ENCODE data around the gene GNG11. TPM values are rescaled to one million over a fixed set of nuclear protein-coding genes. Genes with fewer than 3 reads are reported as not detected.

GNG11 gene
- total and polyA plus RNA-seq, 2 experiments from 2014 or later, result 1.6 to 6.3 TPM

DNA sequence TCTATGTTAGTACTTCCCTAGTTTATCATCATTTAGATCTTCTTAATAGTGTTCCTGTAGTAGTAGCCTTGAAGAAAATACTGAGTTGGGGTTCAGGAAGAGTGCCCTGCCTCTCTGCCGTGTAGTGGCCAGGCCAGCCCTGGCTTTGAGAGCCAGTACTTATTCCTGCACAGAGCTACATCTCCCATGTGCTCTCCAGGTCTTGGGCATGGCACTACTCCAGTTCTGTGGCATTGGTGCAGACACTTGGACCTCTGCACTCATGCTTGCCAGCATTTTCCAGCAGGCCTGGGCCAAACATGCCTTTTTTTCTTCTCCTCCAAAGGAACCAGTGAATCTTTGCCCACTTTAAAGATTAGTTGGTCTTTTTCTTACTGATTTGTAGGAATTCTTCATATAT, 5.3 kb downstream of the GNG11 start (continued):
- TF ChIP-seq, protein P1, sequence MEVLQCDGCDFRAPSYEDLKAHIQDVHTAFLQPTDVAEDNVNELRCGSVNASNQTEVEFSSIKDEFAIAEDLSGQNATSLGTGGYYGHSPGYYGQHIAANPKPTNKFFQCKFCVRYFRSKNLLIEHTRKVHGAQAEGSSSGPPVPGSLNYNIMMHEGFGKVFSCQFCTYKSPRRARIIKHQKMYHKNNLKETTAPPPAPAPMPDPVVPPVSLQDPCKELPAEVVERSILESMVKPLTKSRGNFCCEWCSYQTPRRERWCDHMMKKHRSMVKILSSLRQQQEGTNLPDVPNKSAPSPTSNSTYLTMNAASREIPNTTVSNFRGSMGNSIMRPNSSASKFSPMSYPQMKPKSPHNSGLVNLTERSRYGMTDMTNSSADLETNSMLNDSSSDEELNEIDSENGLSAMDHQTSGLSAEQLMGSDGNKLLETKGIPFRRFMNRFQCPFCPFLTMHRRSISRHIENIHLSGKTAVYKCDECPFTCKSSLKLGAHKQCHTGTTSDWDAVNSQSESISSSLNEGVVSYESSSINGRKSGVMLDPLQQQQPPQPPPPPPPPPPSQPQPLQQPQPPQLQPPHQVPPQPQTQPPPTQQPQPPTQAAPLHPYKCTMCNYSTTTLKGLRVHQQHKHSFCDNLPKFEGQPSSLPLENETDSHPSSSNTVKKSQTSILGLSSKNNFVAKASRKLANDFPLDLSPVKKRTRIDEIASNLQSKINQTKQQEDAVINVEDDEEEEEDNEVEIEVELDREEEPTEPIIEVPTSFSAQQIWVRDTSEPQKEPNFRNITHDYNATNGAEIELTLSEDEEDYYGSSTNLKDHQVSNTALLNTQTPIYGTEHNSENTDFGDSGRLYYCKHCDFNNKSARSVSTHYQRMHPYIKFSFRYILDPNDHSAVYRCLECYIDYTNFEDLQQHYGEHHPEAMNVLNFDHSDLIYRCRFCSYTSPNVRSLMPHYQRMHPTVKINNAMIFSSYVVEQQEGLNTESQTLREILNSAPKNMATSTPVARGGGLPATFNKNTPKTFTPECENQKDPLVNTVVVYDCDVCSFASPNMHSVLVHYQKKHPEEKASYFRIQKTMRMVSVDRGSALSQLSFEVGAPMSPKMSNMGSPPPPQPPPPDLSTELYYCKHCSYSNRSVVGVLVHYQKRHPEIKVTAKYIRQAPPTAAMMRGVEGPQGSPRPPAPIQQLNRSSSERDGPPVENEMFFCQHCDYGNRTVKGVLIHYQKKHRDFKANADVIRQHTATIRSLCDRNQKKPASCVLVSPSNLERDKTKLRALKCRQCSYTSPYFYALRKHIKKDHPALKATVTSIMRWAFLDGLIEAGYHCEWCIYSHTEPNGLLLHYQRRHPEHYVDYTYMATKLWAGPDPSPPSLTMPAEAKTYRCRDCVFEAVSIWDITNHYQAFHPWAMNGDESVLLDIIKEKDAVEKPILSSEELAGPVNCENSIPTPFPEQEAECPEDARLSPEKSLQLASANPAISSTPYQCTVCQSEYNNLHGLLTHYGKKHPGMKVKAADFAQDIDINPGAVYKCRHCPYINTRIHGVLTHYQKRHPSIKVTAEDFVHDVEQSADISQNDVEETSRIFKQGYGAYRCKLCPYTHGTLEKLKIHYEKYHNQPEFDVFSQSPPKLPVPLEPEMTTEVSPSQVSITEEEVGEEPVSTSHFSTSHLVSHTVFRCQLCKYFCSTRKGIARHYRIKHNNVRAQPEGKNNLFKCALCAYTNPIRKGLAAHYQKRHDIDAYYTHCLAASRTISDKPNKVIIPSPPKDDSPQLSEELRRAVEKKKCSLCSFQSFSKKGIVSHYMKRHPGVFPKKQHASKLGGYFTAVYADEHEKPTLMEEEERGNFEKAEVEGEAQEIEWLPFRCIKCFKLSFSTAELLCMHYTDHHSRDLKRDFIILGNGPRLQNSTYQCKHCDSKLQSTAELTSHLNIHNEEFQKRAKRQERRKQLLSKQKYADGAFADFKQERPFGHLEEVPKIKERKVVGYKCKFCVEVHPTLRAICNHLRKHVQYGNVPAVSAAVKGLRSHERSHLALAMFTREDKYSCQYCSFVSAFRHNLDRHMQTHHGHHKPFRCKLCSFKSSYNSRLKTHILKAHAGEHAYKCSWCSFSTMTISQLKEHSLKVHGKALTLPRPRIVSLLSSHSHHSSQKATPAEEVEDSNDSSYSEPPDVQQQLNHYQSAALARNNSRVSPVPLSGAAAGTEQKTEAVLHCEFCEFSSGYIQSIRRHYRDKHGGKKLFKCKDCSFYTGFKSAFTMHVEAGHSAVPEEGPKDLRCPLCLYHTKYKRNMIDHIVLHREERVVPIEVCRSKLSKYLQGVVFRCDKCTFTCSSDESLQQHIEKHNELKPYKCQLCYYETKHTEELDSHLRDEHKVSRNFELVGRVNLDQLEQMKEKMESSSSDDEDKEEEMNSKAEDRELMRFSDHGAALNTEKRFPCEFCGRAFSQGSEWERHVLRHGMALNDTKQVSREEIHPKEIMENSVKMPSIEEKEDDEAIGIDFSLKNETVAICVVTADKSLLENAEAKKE (CRISPR knock-in tag; IDR thresholded peaks at IDR 0.05), result no peak
- TF ChIP-seq EZH2 (IDR thresholded peaks at IDR 0.05; ENCODE audit: low read depth, unreplicated experiment) (no peak), NANOG (IDR thresholded peaks at IDR 0.05; ENCODE audit: borderline replicate concordance) (no peak), ZNF114 (CRISPR knock-in tag; IDR thresholded peaks at IDR 0.05) (no peak), STAT1 (IDR thresholded peaks at IDR 0.05; ENCODE audit: unreplicated experiment) (no peak)
- TF ChIP-seq, protein P2, sequence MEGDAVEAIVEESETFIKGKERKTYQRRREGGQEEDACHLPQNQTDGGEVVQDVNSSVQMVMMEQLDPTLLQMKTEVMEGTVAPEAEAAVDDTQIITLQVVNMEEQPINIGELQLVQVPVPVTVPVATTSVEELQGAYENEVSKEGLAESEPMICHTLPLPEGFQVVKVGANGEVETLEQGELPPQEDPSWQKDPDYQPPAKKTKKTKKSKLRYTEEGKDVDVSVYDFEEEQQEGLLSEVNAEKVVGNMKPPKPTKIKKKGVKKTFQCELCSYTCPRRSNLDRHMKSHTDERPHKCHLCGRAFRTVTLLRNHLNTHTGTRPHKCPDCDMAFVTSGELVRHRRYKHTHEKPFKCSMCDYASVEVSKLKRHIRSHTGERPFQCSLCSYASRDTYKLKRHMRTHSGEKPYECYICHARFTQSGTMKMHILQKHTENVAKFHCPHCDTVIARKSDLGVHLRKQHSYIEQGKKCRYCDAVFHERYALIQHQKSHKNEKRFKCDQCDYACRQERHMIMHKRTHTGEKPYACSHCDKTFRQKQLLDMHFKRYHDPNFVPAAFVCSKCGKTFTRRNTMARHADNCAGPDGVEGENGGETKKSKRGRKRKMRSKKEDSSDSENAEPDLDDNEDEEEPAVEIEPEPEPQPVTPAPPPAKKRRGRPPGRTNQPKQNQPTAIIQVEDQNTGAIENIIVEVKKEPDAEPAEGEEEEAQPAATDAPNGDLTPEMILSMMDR (conservative IDR thresholded peaks at IDR 0.05; ENCODE audit: low read depth in 2 of 2), result no peak

DNA sequence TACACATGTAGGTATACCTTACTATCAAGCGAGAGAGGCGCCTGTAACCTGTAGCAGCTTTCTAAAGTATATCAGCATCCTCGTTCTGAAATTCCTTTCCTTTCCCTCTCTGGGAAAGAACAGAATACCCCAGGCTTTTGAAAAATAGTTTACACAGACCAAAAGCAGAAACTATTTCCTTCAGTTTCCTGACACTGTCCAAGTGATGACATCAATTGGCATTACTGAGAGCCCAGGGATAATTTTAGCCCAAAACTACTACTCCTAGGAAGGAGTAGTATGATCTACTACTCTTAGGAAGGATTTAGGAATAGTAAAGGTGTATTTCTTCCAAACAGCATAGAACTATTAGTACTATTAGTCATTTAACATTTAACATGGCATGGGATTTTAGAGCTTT, 6.0 kb downstream of the GNG11 start:
- H3K4me1 ChIP-seq (ENCODE audit: insufficient read depth), result peaks cover 4% of the 10 kb centered on the region; the same call in 1 of the 2 replicates
- H3K4me3 ChIP-seq, result no peak overlapping the region
- no peaks in the 10 kb centered on the region for H3K9me3 Mint-ChIP-seq
- no peak overlapping the region for H3K4me2 ChIP-seq
- H2AFZ ChIP-seq, result no peak overlapping the region
- no peaks in the 10 kb centered on the region for H3K9me2 ChIP-seq (ENCODE audit: insufficient read depth)
- H3K36me3 Mint-ChIP-seq (ENCODE audit: low read depth), result no peaks in the 10 kb centered on the region
- H4K20me1 ChIP-seq (replicated peaks; ENCODE audit: insufficient read depth), result no peaks in the 10 kb centered on the region
- no peak for ATAC-seq
- H3K27me3 Mint-ChIP-seq (ENCODE audit: insufficient read depth, low read depth, poor library complexity), result no peaks in the 10 kb centered on the region
- no peaks in the 10 kb centered on the region for H3K4me1 Mint-ChIP-seq
- no peaks in the 10 kb centered on the region for H3K79me2 ChIP-seq (replicated peaks; ENCODE audit: insufficient read depth)
- no peak overlapping the region for H3K4me3 Mint-ChIP-seq
- DNase-seq (ENCODE audit: low spot score), result no peak
- TF ChIP-seq, protein P3, sequence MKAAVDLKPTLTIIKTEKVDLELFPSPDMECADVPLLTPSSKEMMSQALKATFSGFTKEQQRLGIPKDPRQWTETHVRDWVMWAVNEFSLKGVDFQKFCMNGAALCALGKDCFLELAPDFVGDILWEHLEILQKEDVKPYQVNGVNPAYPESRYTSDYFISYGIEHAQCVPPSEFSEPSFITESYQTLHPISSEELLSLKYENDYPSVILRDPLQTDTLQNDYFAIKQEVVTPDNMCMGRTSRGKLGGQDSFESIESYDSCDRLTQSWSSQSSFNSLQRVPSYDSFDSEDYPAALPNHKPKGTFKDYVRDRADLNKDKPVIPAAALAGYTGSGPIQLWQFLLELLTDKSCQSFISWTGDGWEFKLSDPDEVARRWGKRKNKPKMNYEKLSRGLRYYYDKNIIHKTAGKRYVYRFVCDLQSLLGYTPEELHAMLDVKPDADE (IDR thresholded peaks at IDR 0.05), result no peak
- TF ChIP-seq ZNF114 (CRISPR knock-in tag; IDR thresholded peaks at IDR 0.05), result no peak
- TF ChIP-seq EZH2phosphoT487 (IDR thresholded peaks at IDR 0.05; ENCODE audit: unreplicated experiment), result no peak
- no peak for TF ChIP-seq POLR2AphosphoS5 (IDR thresholded peaks at IDR 0.05; ENCODE audit: low read depth)
- TF ChIP-seq, protein P4, sequence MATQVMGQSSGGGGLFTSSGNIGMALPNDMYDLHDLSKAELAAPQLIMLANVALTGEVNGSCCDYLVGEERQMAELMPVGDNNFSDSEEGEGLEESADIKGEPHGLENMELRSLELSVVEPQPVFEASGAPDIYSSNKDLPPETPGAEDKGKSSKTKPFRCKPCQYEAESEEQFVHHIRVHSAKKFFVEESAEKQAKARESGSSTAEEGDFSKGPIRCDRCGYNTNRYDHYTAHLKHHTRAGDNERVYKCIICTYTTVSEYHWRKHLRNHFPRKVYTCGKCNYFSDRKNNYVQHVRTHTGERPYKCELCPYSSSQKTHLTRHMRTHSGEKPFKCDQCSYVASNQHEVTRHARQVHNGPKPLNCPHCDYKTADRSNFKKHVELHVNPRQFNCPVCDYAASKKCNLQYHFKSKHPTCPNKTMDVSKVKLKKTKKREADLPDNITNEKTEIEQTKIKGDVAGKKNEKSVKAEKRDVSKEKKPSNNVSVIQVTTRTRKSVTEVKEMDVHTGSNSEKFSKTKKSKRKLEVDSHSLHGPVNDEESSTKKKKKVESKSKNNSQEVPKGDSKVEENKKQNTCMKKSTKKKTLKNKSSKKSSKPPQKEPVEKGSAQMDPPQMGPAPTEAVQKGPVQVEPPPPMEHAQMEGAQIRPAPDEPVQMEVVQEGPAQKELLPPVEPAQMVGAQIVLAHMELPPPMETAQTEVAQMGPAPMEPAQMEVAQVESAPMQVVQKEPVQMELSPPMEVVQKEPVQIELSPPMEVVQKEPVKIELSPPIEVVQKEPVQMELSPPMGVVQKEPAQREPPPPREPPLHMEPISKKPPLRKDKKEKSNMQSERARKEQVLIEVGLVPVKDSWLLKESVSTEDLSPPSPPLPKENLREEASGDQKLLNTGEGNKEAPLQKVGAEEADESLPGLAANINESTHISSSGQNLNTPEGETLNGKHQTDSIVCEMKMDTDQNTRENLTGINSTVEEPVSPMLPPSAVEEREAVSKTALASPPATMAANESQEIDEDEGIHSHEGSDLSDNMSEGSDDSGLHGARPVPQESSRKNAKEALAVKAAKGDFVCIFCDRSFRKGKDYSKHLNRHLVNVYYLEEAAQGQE (IDR thresholded peaks at IDR 0.05; ENCODE audit: unreplicated experiment), result no peak
- no peak for TF ChIP-seq ZNF331 (CRISPR knock-in tag; IDR thresholded peaks at IDR 0.05; ENCODE audit: low read depth)
- TF ChIP-seq EZH2 (IDR thresholded peaks at IDR 0.05; ENCODE audit: low read depth, unreplicated experiment), result no peak
- TF ChIP-seq CREB1 (CRISPR knock-in tag; IDR thresholded peaks at IDR 0.05; ENCODE audit: low read depth), result no peak
- H3K27me3 ChIP-seq (ENCODE audit: insufficient read depth), result peaks cover under 1% of the 10 kb centered on the region; the same call in 1 of the 2 replicates
- no peak overlapping the region for H3K27ac ChIP-seq (ENCODE audit: low read depth)
- no peaks in the 10 kb centered on the region for H3F3A ChIP-seq (replicated peaks; ENCODE audit: low read depth)
- no peaks in the 10 kb centered on the region for H3K36me3 ChIP-seq (ENCODE audit: insufficient read depth)
- no peak overlapping the region for H3K27ac Mint-ChIP-seq

Data from GM23338 (cell line).